GM10266 (cell line): ENCODE data around the gene MRPS18C.
"Not testable (repeated sequence)": the region's sequence is repeated elsewhere in the genome, so short reads cannot be mapped to it uniquely, and the experiment has no call there.

Experiments
- DNase-seq: peaks from one replicate; pipeline ENCODE4 v3.0.0; 2012; ENCODE audit errors: extremely low spot score
- CTCF ChIP-seq: IDR thresholded peaks from 2 replicates; pipeline ENCODE4 v1.5.1; 2012; ENCODE audit warnings: mild to moderate bottlenecking, low read depth; ENCODE audit not compliant: control insufficient read depth, insufficient read depth; ENCODE audit errors: missing control alignments

Gene MRPS18C

DNA sequence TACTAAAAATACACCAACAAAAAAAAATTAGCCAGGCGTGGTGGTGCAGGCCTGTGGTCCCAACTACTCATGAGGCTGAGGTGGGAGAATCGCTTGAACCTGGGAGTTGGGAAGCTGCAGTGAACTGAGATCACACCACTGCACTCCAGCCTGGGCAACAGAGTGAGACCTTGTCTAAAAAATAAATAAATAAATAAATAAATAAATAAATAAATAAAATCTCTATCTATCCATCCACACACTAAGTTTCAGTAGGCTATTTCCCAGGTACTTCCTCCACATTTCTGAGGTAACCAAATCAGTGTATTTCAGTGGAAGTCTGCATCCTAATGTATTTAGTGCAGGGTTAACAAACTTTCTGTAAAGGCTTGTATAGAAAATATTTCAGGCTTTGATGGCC is 18.1 kb downstream of the MRPS18C start:
- no peak for DNase-seq
- TF ChIP-seq CTCF, result no peak

DNA sequence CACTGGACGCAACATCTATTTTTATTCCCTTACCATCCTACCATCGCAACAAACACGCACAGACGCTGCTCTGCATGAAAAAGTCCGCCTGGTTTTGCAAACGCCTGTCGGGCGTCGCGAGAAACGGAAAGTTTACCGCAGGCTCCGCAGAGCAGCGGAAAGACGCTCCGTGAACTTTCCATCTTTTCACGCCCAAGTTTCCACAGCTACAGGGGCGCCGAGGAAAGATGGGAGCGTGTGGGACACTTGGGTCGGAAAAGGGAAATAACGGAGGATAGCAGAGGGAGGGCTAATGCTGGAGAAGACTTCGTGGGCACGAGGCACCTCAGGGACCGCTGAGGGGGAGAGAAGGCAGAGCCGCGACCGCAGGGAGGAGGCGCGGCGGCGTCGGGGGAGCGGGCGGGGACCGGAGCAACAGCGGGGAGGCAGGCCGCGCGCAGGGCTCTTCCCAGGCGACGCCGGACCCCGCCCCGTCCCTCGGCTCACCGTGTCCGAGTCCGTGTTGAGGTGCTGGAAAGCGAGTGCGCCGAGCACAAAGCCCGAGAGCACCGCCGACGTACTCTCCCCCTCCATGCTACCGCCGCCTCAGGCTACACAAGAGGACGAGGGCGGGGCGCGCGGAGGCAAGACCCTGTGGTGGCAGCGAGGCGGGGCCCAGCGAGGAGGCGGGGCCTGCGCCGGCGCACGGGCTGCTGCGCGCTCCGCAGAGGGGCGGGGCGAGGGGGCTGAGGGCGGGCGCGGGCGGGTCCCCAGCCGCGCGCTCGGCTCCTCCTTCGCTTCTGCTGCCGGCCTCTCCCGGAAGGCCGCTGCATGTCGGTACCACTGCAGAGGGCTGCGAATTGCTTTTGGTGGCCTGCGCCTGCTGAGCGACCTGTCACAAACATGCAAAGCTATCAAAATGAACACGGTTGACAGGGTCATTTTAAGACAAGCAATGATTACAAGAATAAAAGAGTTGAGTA is 28.9 kb downstream of the MRPS18C start, which contains the start of gene ABRAXAS1:
Gene ABRAXAS1 (minus strand): TSS at position 601 of the 962 bp plus-strand sequence. CDS start 28 bp downstream, at position 573.
- TF ChIP-seq CTCF, result no peak

DNA sequence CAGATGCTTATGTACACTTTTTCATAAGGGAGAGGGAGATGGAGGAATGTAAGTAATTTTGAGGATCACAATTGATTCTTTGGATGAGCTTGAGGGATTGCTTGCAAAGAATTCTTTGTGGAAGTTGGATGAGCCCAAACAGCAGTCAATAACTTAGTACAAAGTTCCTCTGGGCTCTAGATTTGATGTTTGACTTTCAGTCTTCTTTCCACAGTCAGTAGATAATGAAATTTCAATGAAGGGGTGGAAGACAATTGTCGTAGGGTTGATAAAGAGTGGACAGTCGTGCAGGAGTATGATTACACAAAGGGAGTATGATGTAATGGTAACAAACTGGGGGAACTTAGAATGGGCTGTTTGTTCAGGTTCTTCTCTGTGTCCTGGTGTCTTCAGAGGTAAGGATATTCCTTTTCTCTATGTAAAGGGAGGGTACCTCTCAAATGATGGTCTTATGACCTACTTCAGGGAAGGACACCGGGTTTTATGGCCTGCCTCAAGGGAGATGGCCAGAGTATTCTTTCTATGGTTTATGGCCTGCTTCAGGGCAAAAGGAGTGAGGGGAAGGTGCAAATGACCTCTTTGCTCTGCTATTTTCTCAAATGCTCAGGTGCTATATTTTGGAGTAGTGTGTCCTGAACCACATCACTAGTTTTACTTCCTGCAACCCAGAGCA is 30.7 kb downstream of the MRPS18C start:
- TF ChIP-seq CTCF, result no peak
- no peak for DNase-seq

More for the DNA sequence above, 28.9 kb downstream of the MRPS18C start, which contains the start of gene ABRAXAS1:
- DNase-seq, result peak; percentile 98

- TF ChIP-seq CTCF, result no peak
- no peak for DNase-seq
Observed at GRCh38 chr4:83489711-83490326, 34.0 kb downstream of the MRPS18C start.

GRCh38 chr4:83490876-83491450 is 35.1 kb downstream of the MRPS18C start:
- peak; percentile 44 for DNase-seq
- peak; percentile 68 for TF ChIP-seq CTCF

- not testable (repeated sequence) for DNase-seq
Observed at GRCh38 chr4:83496085-83496917, 40.4 kb downstream of the MRPS18C start.
